ENCODE measurements around the gene DHRS12. TPM values are rescaled to one million over a fixed set of nuclear protein-coding genes. Genes with fewer than 3 reads are reported as not detected.

The DHRS12 gene
- total and polyA plus RNA-seq, 2 experiments from 2014 or later: 5.5 to 15.7 TPM

- H3K36me3 ChIP-seq: no peaks in the 10 kb centered on the region
Measured at GRCh38 chr13:51746802-51747201, 57.2 kb downstream of the DHRS12 start.

GRCh38 chr13:51745243-51745642 is 58.7 kb downstream of the DHRS12 start:
- no peaks in the 10 kb centered on the region for H3K36me3 ChIP-seq
- DNase-seq (ENCODE audit: low read depth in 1 of 2, low spot score in 1 of 2): no peak

More at GRCh38 chr13:51746802-51747201, 57.2 kb downstream of the DHRS12 start:
- Histone ChIP-seq H3K9me3 (ENCODE audit: low read depth) (no peaks in the 10 kb centered on the region), H3K4me1 (ENCODE audit: low read depth) (no peaks in the 10 kb centered on the region), H3K27ac (no peak overlapping the region), H3K27me3 (no peaks in the 10 kb centered on the region), H3K4me3 (no peak overlapping the region)
- no peak for TF ChIP-seq CTCF (IDR thresholded peaks at IDR 0.05; ENCODE audit: low read depth, low read length)
- no peak for DNase-seq (ENCODE audit: low read depth in 1 of 2, low spot score in 1 of 2)

GRCh38 chr13:51742611-51743010 is 61.4 kb downstream of the DHRS12 start:
- Histone ChIP-seq H3K9me3 (ENCODE audit: low read depth) (no peaks in the 10 kb centered on the region), H3K4me1 (ENCODE audit: low read depth) (no peaks in the 10 kb centered on the region), H3K4me3 (no peak overlapping the region), H3K27me3 (no peaks in the 10 kb centered on the region), H3K36me3 (no peaks in the 10 kb centered on the region), H3K27ac (no peak overlapping the region)
- no peak for DNase-seq (ENCODE audit: low read depth in 1 of 2, low spot score in 1 of 2)
- TF ChIP-seq CTCF (IDR thresholded peaks at IDR 0.05; ENCODE audit: low read depth, low read length): no peak

More at GRCh38 chr13:51745243-51745642, 58.7 kb downstream of the DHRS12 start:
- Histone ChIP-seq H3K27ac (no peak overlapping the region), H3K4me3 (no peak overlapping the region), H3K27me3 (no peaks in the 10 kb centered on the region), H3K4me1 (ENCODE audit: low read depth) (no peaks in the 10 kb centered on the region), H3K9me3 (ENCODE audit: low read depth) (no peaks in the 10 kb centered on the region)
- no peak for TF ChIP-seq CTCF (IDR thresholded peaks at IDR 0.05; ENCODE audit: low read depth, low read length)

GRCh38 chr13:51742031-51742430 is 61.9 kb downstream of the DHRS12 start:
- no peak for DNase-seq (ENCODE audit: low read depth in 1 of 2, low spot score in 1 of 2)
- Histone ChIP-seq H3K27ac (no peak overlapping the region), H3K4me1 (ENCODE audit: low read depth) (no peaks in the 10 kb centered on the region), H3K4me3 (no peak overlapping the region), H3K9me3 (ENCODE audit: low read depth) (no peaks in the 10 kb centered on the region), H3K36me3 (no peaks in the 10 kb centered on the region), H3K27me3 (no peaks in the 10 kb centered on the region)
- no peak for TF ChIP-seq CTCF (IDR thresholded peaks at IDR 0.05; ENCODE audit: low read depth, low read length)

- Histone ChIP-seq H3K9me3 (ENCODE audit: low read depth) (no peaks in the 10 kb centered on the region), H3K4me1 (ENCODE audit: low read depth) (no peaks in the 10 kb centered on the region), H3K27ac (no peak overlapping the region), H3K36me3 (no peaks in the 10 kb centered on the region), H3K4me3 (no peak overlapping the region), H3K27me3 (no peaks in the 10 kb centered on the region)
- no peak for TF ChIP-seq CTCF (IDR thresholded peaks at IDR 0.05; ENCODE audit: low read depth, low read length)
- DNase-seq (ENCODE audit: low read depth in 1 of 2, low spot score in 1 of 2): peak in 1 of 2 donors; percentile 55
Measured at GRCh38 chr13:51740698-51741097, 63.3 kb downstream of the DHRS12 start.
